Body of pancreas (tissue), 4 donors: ENCODE data around the gene TH. TPM values are rescaled to one million over a fixed set of nuclear protein-coding genes. Genes with fewer than 3 reads are reported as not detected.

ENCODE experiments used
- ATAC-seq: fragments of 150-250 bp; one replicate; pipeline ENCODE4 v1.9.1; 2016
- DNase-seq, 4 donors: peaks; one replicate each; pipeline ENCODE4 v3.0.0-alpha.2; 2019
- H3K27ac ChIP-seq, 4 donors: fragments of 200-600 bp; sonication (generic); 1 replicate in 3 of 4; 2 replicates in 1 of 4; pipeline versions ENCODE4 v1.5.1 to v1.6.1; 2016 to 2019; ENCODE audit warnings: mild to moderate bottlenecking in 1 of 4, mixed read lengths in 1 of 4, moderate library complexity in 1 of 4
- H3K27me3 ChIP-seq, 2 donors: fragments of 200-600 bp; sonication (generic); one replicate each; pipeline ENCODE4 v1.6.0; 2016; ENCODE audit warnings: mild to moderate bottlenecking in 1 of 2
- H3K36me3 ChIP-seq, 2 donors: fragments of 200-600 bp; sonication (generic); replicated peaks in 1 of 2; 2 replicates each; pipeline ENCODE4 v1.5.1; 2016; ENCODE audit warnings: low read depth in 2 of 2; ENCODE audit not compliant: insufficient read depth in 1 of 2
- H3K4me1 ChIP-seq: fragments of 200-600 bp; sonication (generic); one replicate; pipeline ENCODE4 v1.6.0; 2016
- H3K4me3 ChIP-seq, 2 donors: fragments of 200-600 bp; sonication (generic); 1 replicate in 1 of 2; 2 replicates in 1 of 2; pipeline ENCODE4 v1.5.1; 2016 to 2019
- H3K9me3 ChIP-seq, 3 donors: fragments of 200-600 bp; sonication (generic); 1 replicate in 2 of 3; 2 replicates in 1 of 3; pipeline ENCODE4 v1.5.1; 2016
- POLR2A ChIP-seq, 3 donors: fragments of 450-650 bp; IDR thresholded peaks; one replicate each; pipeline ENCODE4 v1.6.1; 2016; ENCODE audit warnings: antibody characterized with exemption in 3 of 3, mild to moderate bottlenecking in 2 of 3
- whole genome bisulfite sequencing, 2 donors: methylation state at CpG; one replicate each; pipeline ENCODE4 v1.1.5; 2017; 5-methylcytosine and 5-hydroxymethylcytosine counted together
- intact Hi-C: fragments of 100-400 bp; cut with DNase I; formaldehyde crosslinking; loops from one replicate; pipeline ENCODE4 v1.15.1; 2023
- total RNA-seq, 2 donors: library from RNA; depleted of rRNA; stranded (reverse); fragments of >200 nt; gene quantifications; one replicate each; pipeline ENCODE4 v1.1.0, GENCODE V29; 2016
- TF ChIP-seq, protein P1 (sequence below), 7 experiments: fragments of 450-650 bp in 4 of 7; fragments of 200-600 bp in 3 of 7; sonication (generic) in 3 of 7; IDR thresholded peaks; one replicate each; pipeline ENCODE4 v1.5.1; 2016 to 2019; ENCODE audit warnings: antibody characterized with exemption in 7 of 7

The TH gene
- total RNA-seq: under 1 TPM in 1 of 2 donors, not detected in 1; 0.66 TPM

DNA sequence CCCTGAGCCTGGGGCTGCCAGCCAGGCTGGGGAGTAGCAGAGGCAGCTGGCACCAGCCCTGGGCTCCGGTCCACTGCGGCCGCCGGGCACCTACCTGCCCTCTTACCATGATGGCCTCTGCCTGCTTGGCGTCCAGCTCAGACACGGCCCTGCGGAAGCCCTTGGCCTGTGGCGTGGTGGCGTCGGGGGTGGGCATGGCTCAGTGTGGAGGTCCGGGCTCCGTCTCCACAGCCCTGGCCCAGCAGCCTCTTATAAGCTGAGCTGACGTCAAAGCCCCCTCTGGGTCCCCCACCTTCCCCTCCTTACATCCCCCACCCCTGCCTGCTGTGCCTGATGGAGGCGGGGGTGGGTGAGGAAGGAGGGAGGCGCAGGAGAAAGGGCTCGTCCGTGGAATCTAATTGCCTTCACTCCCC, at the start of gene TH:
TH (minus strand) TSS at position 225 of the 413 bp plus-strand sequence; CDS start at position 196, 29 bp downstream.
- Histone ChIP-seq H3K4me3 (no peak within 1 kb of the TSS), H3K36me3 (no peaks in the 10 kb centered on the region), H3K27me3 (no peaks in the 10 kb centered on the region), H3K27ac (no peak within 1 kb of the TSS), H3K4me1 (peaks cover 8% of the 10 kb centered on the region), H3K9me3 (no peaks in the 10 kb centered on the region)
- 58 to 66% methylated on average over 6 to 14 of the region's 17 CpGs for WGBS, 2 donors
- TF ChIP-seq POLR2A (IDR thresholded peaks at IDR 0.05): no peak
- TF ChIP-seq, protein P1, sequence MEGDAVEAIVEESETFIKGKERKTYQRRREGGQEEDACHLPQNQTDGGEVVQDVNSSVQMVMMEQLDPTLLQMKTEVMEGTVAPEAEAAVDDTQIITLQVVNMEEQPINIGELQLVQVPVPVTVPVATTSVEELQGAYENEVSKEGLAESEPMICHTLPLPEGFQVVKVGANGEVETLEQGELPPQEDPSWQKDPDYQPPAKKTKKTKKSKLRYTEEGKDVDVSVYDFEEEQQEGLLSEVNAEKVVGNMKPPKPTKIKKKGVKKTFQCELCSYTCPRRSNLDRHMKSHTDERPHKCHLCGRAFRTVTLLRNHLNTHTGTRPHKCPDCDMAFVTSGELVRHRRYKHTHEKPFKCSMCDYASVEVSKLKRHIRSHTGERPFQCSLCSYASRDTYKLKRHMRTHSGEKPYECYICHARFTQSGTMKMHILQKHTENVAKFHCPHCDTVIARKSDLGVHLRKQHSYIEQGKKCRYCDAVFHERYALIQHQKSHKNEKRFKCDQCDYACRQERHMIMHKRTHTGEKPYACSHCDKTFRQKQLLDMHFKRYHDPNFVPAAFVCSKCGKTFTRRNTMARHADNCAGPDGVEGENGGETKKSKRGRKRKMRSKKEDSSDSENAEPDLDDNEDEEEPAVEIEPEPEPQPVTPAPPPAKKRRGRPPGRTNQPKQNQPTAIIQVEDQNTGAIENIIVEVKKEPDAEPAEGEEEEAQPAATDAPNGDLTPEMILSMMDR (IDR thresholded peaks at IDR 0.05): no peak
- intact Hi-C loops: no loop called here
- DNase-seq: no peak
- ATAC-seq: no peak

DNA sequence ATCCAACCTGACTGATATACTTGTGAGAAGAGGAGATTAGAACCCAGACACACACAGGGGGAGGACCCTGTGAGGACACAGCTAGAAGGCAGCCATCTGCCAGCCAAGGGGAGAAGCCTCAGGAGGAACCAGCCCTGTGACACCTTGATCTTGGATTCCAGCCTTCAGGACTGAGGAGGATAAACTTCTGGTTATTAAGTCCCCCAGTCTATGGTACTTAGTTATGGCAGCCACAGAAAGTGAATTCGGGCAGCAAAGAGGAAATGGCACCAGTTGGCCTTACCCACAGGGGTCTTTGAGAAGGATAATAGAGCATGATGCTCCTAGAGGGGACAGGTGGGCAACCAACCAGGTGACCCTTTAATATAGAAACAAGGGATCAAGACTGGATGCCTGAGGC, 49.4 kb upstream of the TH start:
- ATAC-seq (no peak), DNase-seq (no peak)
- H3K27ac ChIP-seq: no peak overlapping the region
- no peaks in the 10 kb centered on the region for H3K27me3 ChIP-seq
- TF ChIP-seq, protein P1 (IDR thresholded peaks at IDR 0.05): no peak
- no peak for TF ChIP-seq POLR2A (IDR thresholded peaks at IDR 0.05)
- 25 to 43% methylated on average over 1 of the region's 1 CpG for WGBS, 2 donors
- no peaks in the 10 kb centered on the region for H3K36me3 ChIP-seq
- H3K4me3 ChIP-seq: no peak overlapping the region
- H3K9me3 ChIP-seq: no peaks in the 10 kb centered on the region
- no peaks in the 10 kb centered on the region for H3K4me1 ChIP-seq
- intact Hi-C loops: no loop called here

GRCh38 chr11:2220173-2220771, 48.7 kb upstream of the TH start:
- TF ChIP-seq, protein P1 (IDR thresholded peaks at IDR 0.05): no peak
- TF ChIP-seq POLR2A (IDR thresholded peaks at IDR 0.05): no peak
- intact Hi-C loops: no loop called here
- Histone ChIP-seq H3K27ac (no peak overlapping the region), H3K4me1 (no peaks in the 10 kb centered on the region), H3K9me3 (no peaks in the 10 kb centered on the region), H3K27me3 (no peaks in the 10 kb centered on the region), H3K36me3 (no peaks in the 10 kb centered on the region), H3K4me3 (no peak overlapping the region)
- no peak for DNase-seq
- WGBS, 2 donors: 59 to 68% methylated on average over 3 of the region's 3 CpGs
- no peak for ATAC-seq

GRCh38 chr11:2219318-2220017, 47.9 kb upstream of the TH start:
- DNase-seq (peak in 1 of 4 donors; percentile 6), ATAC-seq (no peak)
- Histone ChIP-seq H3K36me3 (no peaks in the 10 kb centered on the region), H3K4me3 (no peak overlapping the region), H3K9me3 (no peaks in the 10 kb centered on the region), H3K27ac (no peak overlapping the region), H3K4me1 (no peaks in the 10 kb centered on the region), H3K27me3 (no peaks in the 10 kb centered on the region)
- WGBS, 2 donors: 44 to 77% methylated on average over 3 to 6 of the region's 6 CpGs
- intact Hi-C loops: no loop called here
- TF ChIP-seq, protein P1 (IDR thresholded peaks at IDR 0.05): no peak
- no peak for TF ChIP-seq POLR2A (IDR thresholded peaks at IDR 0.05)
